Testis (tissue), 5 donors: ENCODE measurements around the gene CHKB. TPM values are rescaled to one million over a fixed set of nuclear protein-coding genes. Genes with fewer than 3 reads are reported as not detected.

ENCODE experiments used
- DNase-seq: peaks from one replicate; pipeline ENCODE4 v3.0.0-alpha.2; 2019
- H3K27ac ChIP-seq, 2 donors: fragments of 200-600 bp; sonication (generic); one replicate each; pipeline ENCODE4 v1.5.1; 2019
- H3K27me3 ChIP-seq: fragments of 200-600 bp; sonication (generic); one replicate; pipeline ENCODE4 v1.5.1; 2019
- H3K36me3 ChIP-seq: fragments of 200-600 bp; sonication (generic); one replicate; pipeline ENCODE4 v1.5.1; 2017; ENCODE audit warnings: low read depth; ENCODE audit errors: missing control alignments
- H3K4me1 ChIP-seq: fragments of 200-600 bp; sonication (generic); one replicate; pipeline ENCODE4 v1.5.1; 2019
- H3K4me3 ChIP-seq, 2 donors: fragments of 200-600 bp; sonication (generic); one replicate each; pipeline ENCODE4 v1.5.1; 2017 to 2019
- H3K9me3 ChIP-seq: fragments of 200-600 bp; sonication (generic); one replicate; pipeline ENCODE4 v1.5.1; 2017
- POLR2A ChIP-seq: fragments of 450-650 bp; IDR thresholded peaks from one replicate; pipeline ENCODE4 v1.6.1; 2017; ENCODE audit warnings: antibody characterized with exemption, mild to moderate bottlenecking, moderate library complexity
- WGBS, 2 donors: methylation state at CpG; one replicate each; pipeline ENCODE4 v1.1.5; 2018; 5-methylcytosine and 5-hydroxymethylcytosine counted together
- intact Hi-C: fragments of 100-400 bp; cut with DNase I; formaldehyde crosslinking; loops from one replicate; pipeline ENCODE4 v1.15.1; 2023; ENCODE audit warnings: low total_unique reads
- long read RNA-seq, 2 donors: transcript quantifications; one replicate each; lab custom pipeline, GENCODE V29; 2026
- polyA plus RNA-seq: library from polyadenylated mRNA; stranded (reverse); fragments of 350-450 nt; fragmentation: Illumina TruSeq; extraction: RNeasy Lipid Tissue Mini Kit (QIAGEN cat#74804); gene quantifications from one replicate; pipeline ENCODE4 v1.2.3, GENCODE V29; 2014; ENCODE audit warnings: low read depth, low replicate concordance; ENCODE audit not compliant: insufficient read depth
- total RNA-seq, 2 donors: library from RNA; depleted of rRNA; stranded (reverse); fragments of >200 nt; gene quantifications; one replicate each; pipeline ENCODE4 v1.2.3, GENCODE V29; 2016
- TF ChIP-seq, protein P1 (sequence below), 3 experiments: fragments of 450-650 bp in 2 of 3; fragments of 200-600 bp in 1 of 3; sonication (generic) in 1 of 3; IDR thresholded peaks; one replicate each; pipeline ENCODE4 v1.5.1; 2016 to 2019; ENCODE audit warnings: antibody characterized with exemption in 3 of 3, mild to moderate bottlenecking in 2 of 3, moderate library complexity in 1 of 3

The CHKB gene
- total RNA-seq (10 to 100 TPM; 89.6 to 98.9 TPM), polyA plus RNA-seq (88.4 TPM)
- long read RNA-seq, donor 1, transcript CHKB-201 (11 exons, 1,638 nt) = major isoform, 10 of 11 reads
- long read RNA-seq, donor 1, partial matches to known transcripts = 0 of 11 reads
- long read RNA-seq, donor 1, other reads (novel, unspliced or antisense) = 0 of 11 reads
- long read RNA-seq, donor 2, transcript CHKB-201 (11 exons, 1,638 nt) = major isoform, 8 of 11 reads
- long read RNA-seq, donor 2, partial matches to known transcripts = 0 of 11 reads
- long read RNA-seq, donor 2, other reads (novel, unspliced or antisense) = 0 of 11 reads

GRCh38 chr22:50582493-50583293, at the start of gene CHKB:
Gene CHKB, minus strand, starts transcription at chr22:50582849. Its CDS starts 68 bp downstream, at chr22:50582781.
- intact Hi-C loops = no loop called here
- no peaks in the 10 kb centered on the region for H3K9me3 ChIP-seq
- peak within 1 kb of the TSS; percentile 96 to 97 for H3K27ac ChIP-seq
- peak within 1 kb of the TSS; percentile 81 to 97 for H3K4me3 ChIP-seq
- WGBS, 2 donors = 1% methylated on average over 81 of the region's 96 CpGs; no CpG with 5 or more reads in 1 of the 2 donors
- peak; percentile 2 for TF ChIP-seq POLR2A
- TF ChIP-seq, protein P1, sequence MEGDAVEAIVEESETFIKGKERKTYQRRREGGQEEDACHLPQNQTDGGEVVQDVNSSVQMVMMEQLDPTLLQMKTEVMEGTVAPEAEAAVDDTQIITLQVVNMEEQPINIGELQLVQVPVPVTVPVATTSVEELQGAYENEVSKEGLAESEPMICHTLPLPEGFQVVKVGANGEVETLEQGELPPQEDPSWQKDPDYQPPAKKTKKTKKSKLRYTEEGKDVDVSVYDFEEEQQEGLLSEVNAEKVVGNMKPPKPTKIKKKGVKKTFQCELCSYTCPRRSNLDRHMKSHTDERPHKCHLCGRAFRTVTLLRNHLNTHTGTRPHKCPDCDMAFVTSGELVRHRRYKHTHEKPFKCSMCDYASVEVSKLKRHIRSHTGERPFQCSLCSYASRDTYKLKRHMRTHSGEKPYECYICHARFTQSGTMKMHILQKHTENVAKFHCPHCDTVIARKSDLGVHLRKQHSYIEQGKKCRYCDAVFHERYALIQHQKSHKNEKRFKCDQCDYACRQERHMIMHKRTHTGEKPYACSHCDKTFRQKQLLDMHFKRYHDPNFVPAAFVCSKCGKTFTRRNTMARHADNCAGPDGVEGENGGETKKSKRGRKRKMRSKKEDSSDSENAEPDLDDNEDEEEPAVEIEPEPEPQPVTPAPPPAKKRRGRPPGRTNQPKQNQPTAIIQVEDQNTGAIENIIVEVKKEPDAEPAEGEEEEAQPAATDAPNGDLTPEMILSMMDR (IDR thresholded peaks at IDR 0.05) = no peak
- DNase-seq = peak; percentile 99
- H3K4me1 ChIP-seq = peaks cover 23% of the 10 kb centered on the region
- H3K36me3 ChIP-seq = no peaks in the 10 kb centered on the region
- H3K27me3 ChIP-seq = no peaks in the 10 kb centered on the region

DNA sequence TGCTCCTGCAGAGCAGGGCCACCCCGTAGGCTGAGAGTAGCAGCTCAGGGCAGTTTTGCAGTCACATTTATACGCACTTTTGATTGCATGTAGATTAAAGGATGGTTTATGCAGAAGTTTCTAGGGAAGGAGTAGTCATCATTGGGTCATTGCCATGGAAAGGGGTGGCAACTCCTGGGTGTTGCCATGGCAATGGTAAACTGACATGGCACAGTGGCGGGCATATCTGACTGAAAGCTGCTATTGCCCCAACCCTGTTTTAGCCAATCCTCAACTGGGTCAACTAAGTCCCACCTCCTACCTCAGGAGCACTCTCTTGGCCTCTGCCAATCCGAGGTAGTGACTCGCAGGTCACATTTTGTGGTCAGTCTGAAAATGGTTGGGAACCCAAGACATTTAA, 47.7 kb upstream of the CHKB start:
- no peak for DNase-seq
- no peak for TF ChIP-seq POLR2A
- TF ChIP-seq, protein P1 (IDR thresholded peaks at IDR 0.05) = no peak
- Histone ChIP-seq H3K9me3 (no peaks in the 10 kb centered on the region), H3K27ac (no peak overlapping the region), H3K36me3 (no peaks in the 10 kb centered on the region), H3K4me1 (no peaks in the 10 kb centered on the region), H3K4me3 (no peak overlapping the region), H3K27me3 (no peaks in the 10 kb centered on the region)
- WGBS, 2 donors = 88 to 94% methylated on average over 5 of the region's 5 CpGs
- intact Hi-C loops = no loop called here

GRCh38 chr22:50628543-50629134, 46.0 kb upstream of the CHKB start:
- no peak for DNase-seq
- Histone ChIP-seq H3K4me1 (no peaks in the 10 kb centered on the region), H3K27me3 (no peaks in the 10 kb centered on the region), H3K9me3 (no peaks in the 10 kb centered on the region), H3K27ac (peak overlapping the region; percentile 12 to 42), H3K36me3 (no peaks in the 10 kb centered on the region), H3K4me3 (peak overlapping the region; percentile 65 to 75)
- intact Hi-C loops = no loop called here
- WGBS, 2 donors = 29 to 35% methylated on average over 16 of the region's 16 CpGs
- no peak for TF ChIP-seq POLR2A
- TF ChIP-seq, protein P1 (IDR thresholded peaks at IDR 0.05) = no peak

DNA sequence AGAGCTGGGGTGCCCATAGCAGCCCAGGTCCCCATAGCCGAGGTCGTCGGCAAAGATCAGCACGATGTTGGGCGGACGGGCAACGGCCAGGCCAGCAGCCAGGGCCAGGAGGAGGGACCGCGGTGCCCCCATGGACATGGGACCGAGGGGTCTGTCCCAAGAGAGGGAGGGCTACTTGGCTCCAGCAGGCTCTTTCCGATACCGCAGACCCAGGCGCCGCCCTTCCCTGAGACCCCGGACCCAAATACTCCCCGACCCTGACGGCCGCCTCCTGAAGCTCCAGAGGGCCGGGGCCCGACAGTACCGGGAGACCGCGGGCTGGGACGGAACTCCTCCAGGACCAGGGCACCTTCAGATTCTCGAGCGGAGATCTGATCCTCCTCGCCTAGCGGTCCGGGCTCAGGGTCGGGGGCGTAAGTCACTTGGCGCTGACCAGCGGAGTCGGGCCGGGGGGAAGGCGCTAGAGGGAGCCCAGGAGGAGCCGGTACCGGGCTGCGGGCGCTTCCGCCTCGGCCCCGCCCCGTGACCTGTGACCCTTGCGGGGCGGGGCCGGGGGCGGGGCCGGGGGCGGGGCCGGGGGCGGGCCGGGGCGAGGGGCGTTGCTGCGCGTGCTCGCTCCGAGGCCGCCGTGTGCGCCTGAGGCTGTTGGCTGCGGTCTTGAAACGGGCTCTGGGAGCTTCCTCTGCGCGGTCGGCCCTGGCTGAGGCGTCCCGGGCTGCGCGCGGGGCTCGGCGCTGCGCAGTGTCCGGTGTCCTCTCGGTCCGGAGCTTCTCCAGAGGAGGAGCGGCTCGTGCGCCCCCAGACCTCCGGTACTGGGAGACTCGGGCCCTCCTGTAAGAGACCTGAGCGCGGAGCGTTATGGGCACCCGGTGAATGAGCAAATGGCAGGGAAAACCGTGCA, 45.2 kb upstream of the CHKB start, which contains the start of gene ARSA:
ARSA (minus strand) TSS at position 511 of the 901 bp plus-strand sequence; CDS start at position 138, 373 bp downstream.
- H3K27ac ChIP-seq = peak within 1 kb of the TSS; percentile 48 to 56
- H3K9me3 ChIP-seq = no peaks in the 10 kb centered on the region
- no peaks in the 10 kb centered on the region for H3K27me3 ChIP-seq
- H3K4me1 ChIP-seq = no peaks in the 10 kb centered on the region
- DNase-seq = peak; percentile 88
- TF ChIP-seq, protein P1 (IDR thresholded peaks at IDR 0.05) = no peak
- TF ChIP-seq POLR2A = no peak
- intact Hi-C loops = no loop called here
- WGBS, 2 donors = 3 to 5% methylated on average over 33 to 45 of the region's 88 CpGs
- H3K36me3 ChIP-seq = no peaks in the 10 kb centered on the region
- peak within 1 kb of the TSS; percentile 65 to 75 for H3K4me3 ChIP-seq
